GM18499 (cell line): ENCODE measurements around the gene CEP120.
"Not testable (repeated sequence)": the region's sequence is repeated elsewhere in the genome, so short reads cannot be mapped to it uniquely, and the experiment has no call there.

Experiments
- ATAC-seq: cut with Tn5 transposase; IDR thresholded peaks from one replicate; pipeline ENCODE4 v1.9.1; 2021; ENCODE audit warnings: moderate number of reproducible peaks; ENCODE audit not compliant: insufficient read depth, unreplicated experiment

Gene CEP120

DNA sequence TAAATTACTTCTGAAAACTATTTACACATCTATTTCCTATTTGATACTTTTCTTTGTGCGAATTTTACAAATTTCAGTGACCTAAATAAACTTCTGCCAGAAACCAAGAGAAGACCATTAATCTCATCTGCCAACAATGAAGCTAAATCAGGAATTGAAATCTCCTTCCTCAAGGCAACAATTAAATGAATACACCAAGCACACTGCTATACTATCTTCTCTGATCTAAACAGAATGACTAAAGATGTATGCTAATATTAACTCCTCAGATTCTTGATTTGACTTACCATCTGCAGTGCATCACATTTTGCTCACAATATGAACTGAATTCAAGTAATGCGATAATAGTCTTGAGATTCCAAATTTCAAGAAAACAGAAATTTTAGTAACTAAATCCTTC, 82.3 kb downstream of the CEP120 start:
- no peak for ATAC-seq

GRCh38 chr5:123308377-123308776, 114.8 kb downstream of the CEP120 start:
- not testable (repeated sequence) for ATAC-seq

GRCh38 chr5:123305751-123306150, 117.5 kb downstream of the CEP120 start:
- no peak for ATAC-seq

DNA sequence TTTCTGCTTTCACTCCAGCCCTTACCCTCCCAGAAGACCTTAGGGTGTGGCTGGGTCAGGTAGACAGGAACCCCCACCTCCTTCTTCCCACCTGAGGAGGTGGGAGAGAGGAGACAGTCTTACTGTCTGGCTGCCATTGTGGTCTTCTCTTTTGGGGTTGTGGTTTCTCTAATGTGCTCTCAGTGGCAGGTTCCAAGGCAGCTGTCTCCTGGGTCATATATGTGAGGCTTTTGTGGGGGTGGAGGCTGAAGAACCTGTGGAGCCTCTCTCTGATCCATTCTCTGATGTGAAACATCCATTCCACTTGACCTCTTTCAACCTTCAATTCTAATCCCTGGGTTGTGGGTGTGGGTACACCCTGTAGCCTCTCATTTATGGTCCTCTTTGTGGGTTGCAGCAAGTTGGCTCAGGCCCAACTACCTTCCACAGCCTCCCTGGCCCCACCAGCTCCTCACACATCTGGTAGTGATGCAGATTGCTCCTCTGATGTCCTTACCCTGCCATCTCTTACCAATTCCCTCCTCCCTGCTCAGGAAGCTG, 118.4 kb downstream of the CEP120 start:
- no peak for ATAC-seq

DNA sequence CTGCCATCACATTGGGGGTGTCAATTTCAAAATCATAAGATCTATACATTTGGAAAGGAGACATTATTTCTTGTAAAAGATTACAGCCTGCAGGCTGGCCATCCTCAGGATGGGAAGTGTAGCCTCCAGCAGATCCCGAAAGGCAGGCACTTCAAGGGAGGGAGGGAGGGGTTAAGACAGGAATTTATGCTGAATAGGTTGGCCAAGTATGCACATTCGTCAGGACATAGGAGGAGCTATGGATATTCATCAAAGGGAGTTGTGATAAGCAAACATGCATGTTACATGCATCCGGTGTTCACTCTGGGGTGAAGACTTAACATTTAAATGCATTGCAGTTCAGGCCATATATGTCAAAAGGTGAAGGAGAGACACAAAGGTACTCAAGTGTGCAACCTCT, 119.4 kb downstream of the CEP120 start:
- no peak for ATAC-seq

- ATAC-seq, result no peak
These were observed 122.9 kb downstream of the CEP120 start for GRCh38 chr5:123300266-123300665.

GRCh38 chr5:123299136-123299535, 124.1 kb downstream of the CEP120 start:
- ATAC-seq, result no peak

GRCh38 chr5:123298335-123299030, 124.7 kb downstream of the CEP120 start:
- no peak for ATAC-seq

- ATAC-seq, result no peak
These were observed 125.3 kb downstream of the CEP120 start for GRCh38 chr5:123297866-123298265.

DNA sequence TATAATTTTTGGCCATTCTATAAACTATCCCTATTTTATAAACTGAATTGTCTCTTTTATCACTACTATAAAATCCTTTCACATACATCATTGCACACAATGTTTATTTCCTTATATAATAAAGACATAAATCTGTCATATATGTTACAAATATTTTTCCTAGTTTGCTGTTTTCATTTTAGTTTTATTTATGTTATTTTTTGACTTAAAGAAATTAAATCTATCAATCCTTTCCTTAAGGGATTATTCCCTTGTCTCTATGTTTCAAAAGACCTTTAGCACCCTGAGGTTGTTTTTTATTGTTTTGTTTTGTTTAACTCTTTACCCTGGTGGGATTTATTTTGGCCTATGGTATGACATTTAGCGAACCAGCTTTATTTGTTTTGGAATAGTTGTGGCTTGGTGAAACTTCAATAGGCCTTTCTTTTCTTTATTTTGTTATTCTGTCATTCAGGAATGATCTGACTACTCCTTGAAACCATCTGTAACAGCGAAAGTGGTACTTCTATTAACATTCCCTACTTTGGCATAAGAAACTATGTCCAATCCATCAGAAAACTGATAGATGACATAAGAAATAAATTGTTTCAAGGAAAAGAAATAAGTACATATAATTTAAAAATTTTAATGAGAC, 125.9 kb downstream of the CEP120 start:
- ATAC-seq, result no peak
